Measurements from ENCODE around the gene WNT5A.

Gene WNT5A

DNA sequence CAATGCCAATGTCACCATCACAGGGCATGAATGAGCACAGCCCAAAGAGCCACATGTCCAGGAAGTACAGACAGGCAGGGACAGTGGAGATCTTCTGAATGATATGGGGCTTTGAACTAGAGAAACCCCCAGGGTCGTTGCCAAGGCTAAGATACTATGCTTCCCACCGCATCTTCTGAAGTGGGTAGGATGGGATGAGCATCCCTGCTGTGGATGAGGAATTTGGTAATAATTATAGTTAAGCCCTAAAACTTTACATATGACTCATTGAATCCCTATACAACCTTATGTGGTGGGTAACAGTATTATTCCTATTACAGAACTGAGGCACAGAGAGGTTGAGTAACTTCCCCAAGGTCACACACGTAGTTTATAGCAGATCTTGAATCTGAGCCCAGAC is 44.2 kb downstream of the WNT5A start:
- no peak for DNase-seq

DNA sequence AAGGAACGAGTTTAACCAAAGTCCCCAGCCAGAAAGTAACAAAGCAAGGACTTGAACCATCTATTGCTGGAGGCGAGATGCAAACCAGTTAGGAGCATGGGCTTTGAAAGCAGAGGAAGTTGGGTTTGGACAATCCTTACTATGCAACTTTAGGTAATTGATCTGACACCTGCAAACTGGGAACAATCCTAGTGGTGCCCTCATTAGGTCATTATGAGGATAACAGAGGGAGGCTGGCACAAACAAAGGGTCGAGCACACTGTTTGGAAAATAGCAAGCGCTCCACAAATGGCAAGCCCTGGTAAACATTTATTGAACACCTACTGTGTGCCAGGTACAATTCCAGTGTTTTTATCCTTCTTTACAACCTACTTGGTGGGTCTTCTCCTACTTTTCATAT is 45.6 kb downstream of the WNT5A start:
- DNase-seq: no peak

DNA sequence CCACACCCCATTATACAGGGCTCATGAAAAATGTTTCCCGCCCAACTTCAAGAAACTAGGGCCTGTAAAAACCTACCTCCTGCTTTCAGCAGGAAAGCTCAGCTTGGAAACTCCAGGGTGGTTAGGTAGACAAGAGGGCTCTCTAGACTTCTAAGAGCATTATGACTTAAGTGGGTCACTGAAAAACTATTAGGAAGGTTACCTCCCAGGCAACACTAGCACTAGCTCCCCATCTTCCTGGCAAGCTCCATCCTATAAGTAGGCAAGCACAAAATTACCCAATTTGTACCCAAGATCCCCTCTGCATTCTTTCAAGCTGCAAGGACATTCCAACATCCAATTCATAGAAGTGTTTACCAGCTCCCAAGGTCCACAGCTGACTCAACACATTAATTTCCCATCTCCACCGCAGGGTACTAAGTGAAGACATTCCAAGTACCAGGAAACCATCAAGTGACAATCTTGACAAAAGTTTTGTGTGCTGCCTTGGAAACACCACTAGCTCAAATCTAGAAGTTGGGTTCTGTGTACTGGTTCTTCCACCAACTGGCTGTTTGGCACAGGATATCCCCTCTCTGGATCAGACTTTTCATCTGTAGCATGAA is 46.9 kb downstream of the WNT5A start:
- no peak for DNase-seq

DNA sequence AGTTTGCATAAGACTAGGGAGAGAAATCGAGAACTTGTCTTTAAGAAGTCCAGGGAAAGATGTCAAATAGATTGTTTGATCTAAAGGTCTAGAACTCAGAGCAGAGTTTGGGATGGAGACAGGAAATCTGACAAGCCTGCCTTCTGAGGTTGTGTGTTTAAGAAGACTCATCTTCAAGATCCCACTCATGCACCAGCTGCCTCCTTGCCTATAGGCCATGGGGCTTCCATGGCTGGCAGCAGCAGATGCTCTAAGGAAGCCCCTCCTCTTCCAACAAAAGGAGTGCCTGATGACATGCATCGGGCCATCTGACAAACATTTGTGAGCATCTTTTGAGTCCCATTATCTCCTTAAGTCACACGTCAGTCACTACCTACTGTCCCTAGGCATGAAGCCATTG is 47.4 kb downstream of the WNT5A start:
- DNase-seq: no peak

DNA sequence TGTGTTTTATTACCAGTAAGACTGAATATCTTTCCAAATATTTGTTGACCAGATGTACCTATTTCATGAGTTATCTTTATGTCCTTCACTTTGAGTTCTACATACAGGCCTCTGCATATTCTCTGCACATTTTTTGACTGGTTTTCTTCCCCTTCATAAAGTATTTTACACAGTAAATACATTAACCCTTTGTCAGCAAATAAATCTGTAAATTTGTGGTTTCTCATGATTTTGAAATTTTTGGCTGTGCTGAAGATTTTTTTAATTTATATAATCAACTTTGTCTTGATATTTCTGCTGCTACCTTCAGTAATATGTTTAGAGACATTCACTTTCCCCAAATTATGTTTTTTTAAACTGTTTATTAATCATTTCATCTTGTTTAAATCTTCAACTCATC is 50.5 kb downstream of the WNT5A start:
- no peak for DNase-seq

DNA sequence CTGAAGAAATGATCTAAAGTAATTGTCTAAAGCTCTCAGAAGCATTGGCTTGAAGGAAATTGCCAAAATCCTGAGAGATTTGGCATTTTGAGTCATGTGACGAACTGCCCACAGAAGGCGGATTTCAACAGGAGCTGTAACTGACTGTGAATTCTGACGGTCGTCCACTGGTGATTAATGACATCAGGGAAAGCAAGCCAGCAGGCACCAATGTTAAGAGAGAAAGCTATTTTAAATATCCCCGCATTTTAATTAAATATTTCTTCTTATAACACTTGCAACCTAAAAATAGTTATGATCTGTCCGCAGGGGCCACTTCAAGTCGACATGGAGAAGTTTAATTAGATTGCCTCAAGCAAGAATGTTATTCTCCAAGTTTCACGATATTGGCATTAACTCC is 51.6 kb downstream of the WNT5A start:
- DNase-seq: no peak

DNA sequence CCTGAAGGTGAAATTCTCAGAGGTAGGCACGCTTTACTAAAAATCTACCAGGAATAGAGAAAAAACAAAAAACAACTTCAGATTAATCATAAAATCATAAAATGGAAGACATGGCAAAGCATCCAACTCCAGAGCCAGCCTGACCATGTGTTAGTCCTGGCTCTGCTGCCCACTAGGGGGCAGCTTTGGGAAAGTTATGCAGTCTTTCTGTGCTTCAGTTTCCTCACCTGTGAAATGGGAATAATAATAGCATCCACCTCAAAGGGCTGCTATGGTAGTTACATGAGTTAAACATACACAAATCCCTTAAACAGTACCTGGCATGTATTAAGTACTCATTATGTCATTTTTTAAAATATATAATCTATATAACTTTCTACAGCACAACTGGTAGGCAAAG is 52.3 kb downstream of the WNT5A start:
- peak in 1 of 2 experiments; percentile 34 for DNase-seq

DNA sequence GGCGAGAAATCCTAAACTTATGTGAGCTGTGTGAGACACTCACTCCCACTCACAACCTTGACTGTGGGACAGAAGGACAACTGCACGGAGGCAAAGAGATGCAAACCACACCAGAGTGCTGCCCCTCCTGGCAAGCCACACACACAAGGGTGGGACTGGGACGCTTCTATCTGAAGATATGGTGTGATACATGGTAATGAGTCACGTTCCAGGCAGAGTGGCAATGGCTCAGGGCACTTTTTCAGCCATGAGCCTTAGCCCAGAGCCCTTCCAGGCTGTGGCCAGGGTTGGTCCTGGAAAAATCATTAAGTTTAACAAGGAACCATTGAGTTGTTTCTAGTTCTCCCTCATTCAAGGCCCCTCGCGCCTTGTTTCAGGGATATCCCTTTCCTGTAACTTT is 56.1 kb downstream of the WNT5A start:
- DNase-seq: no peak

DNA sequence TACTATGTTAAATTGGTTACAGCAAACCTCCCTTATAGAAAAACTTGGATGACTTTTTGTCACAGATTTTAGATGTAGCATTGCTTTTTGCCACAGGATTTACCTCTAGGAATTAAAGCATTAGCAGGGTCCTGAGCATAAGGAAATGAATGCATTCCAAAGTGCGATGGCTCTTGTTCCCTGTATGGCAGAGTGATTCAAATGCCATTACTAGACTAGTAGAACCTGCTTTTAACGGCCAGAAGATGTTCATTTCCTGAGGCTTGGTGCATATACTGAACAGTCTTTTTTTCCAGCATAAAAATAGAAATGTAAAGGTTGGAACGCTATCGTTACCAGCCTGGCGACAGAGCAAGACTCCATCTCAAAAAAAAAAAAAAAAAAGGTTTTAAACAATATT is 59.4 kb downstream of the WNT5A start:
- peak in 1 of 2 experiments; percentile 17 for DNase-seq

DNA sequence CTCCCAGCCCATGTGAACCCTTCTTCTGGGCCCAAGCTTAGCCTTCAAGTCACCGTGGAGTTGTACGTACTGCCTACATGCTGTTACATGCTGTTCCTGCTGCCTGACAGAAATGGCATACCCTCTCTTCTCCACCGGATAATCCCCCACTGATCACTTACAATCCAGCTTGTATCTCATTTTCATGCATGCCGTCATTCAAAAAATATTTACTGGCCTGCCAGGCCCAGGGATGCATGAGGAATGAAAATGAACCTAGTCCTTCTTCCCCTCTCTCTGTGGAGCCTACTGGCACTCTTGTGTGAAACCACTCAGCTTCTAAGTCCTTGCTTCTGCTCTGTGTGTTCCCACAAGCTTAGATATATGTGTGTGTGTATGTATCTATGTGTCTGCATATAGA is 60.6 kb downstream of the WNT5A start:
- no peak for DNase-seq

DNA sequence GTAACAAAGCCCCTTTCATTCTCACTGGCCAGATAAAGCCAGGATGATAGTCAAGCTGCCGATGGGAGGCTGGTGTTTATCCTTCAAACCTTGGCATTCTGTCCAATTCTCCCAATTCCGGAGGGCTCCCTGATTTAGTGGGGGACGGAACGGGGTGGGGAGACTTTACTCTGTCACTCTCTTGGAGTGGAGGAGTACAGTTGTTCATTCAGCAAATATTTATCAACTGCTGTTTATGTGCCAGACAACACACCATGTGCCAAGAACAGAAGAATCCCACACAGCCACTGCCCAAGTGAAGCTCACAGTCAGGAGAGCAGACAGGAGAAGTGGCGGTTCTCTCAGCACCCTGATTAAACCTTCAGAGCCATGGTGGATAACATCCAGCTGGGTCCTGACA is 63.3 kb downstream of the WNT5A start:
- no peak for DNase-seq

DNA sequence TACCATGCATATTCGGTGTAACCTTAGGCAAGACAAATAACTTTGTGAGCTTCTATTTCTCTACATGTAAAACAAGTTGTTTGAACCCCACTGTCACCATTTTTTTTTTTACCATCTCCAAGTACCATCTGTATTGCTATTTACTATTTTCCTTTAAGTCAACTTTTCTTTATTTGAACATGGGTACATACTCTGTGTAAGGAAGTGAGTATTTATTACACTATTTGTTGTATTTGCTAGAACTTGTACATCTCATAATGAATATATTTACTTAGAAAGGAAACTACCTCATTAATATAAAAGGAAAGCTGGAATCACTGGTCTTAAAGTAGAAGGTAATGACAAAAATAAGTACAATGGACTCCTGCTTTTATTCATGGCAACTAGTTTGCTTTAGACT is 69.9 kb downstream of the WNT5A start:
- no peak for DNase-seq

DNA sequence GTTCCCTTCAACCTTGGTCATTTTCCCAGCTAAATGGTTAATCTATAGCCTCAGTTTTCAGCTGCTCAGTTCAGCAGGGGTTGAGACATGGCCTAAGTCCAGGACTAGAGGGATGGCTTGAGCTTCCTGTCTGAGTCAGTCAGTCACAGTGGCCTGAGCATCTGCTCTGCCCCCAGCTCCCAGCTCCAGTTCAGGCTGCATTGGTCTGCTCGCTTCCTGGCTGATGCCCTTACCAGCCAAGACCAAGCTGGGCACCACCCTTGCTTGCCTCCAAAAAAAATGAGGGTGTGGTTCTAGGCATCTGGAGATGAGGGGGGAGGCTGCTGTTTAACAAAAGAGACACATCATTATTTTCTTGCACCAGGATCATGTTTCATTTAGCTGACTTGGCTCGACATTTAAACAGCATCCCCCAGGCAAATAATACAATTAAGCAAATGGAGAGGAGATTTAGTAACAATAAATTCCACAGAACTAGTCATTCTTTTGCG is 70.7 kb downstream of the WNT5A start:
- peak in 1 of 2 experiments; percentile 9 for DNase-seq

All from NCI-H526 (cell line).